ENCODE measurements around the gene CDC34. TPM values are rescaled to one million over a fixed set of nuclear protein-coding genes. Genes with fewer than 3 reads are reported as not detected.

CDC34 gene
- total RNA-seq, 1 experiment from 2014 or later, result 80.5 TPM

DNA sequence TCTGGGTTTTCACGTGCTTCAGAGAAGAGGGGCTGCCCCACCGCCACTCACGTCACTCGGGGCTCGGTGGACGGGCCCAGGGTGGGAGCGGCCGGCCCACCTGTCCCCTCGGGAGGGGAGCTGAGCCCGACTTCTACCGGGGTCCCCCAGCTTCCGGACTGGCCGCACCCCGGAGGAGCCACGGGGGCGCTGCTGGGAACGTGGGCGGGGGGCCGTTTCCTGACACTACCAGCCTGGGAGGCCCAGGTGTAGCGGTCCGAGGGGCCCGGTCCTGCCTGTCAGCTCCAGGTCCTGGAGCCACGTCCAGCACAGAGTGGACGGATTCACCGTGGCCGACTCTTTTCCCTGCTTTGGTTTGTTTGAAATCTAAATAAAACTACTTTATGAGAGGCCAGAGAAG is 10.1 kb downstream of the CDC34 start:
- Histone ChIP-seq H3K9me3 (ENCODE audit: control insufficient read depth, insufficient read depth, low read depth, low read length) (no peaks in the 10 kb centered on the region), H3K27ac (ENCODE audit: low read length) (no peak overlapping the region), H3K36me3 (ENCODE audit: control insufficient read depth, insufficient read depth, low read length) (no peaks in the 10 kb centered on the region), H3K27me3 (ENCODE audit: control insufficient read depth, insufficient read depth, low read length) (no peaks in the 10 kb centered on the region), H3K4me1 (ENCODE audit: control insufficient read depth, insufficient read depth, low read length) (no peaks in the 10 kb centered on the region), H3K4me3 (ENCODE audit: low read depth in 2 of 2, low read length in 2 of 2) (no peak overlapping the region)
- ChIA-PET CTCF (no interaction called here), POLR2A (no interaction called here)
- intact Hi-C loops (cut with micrococcal nuclease; ENCODE audit: unreplicated experiment) (no loop called here), in situ Hi-C loops (cut with HindIII; ENCODE audit: low pct_unique_long_range_greater_than_20kb, low sequenced_read_pairs) (no loop called here)
- no peak for ATAC-seq
- no peak for DNase-seq (ENCODE audit: low read depth, low spot score)
- BruUV-seq (replicated peaks), result TSS peak; percentile 71
- TF ChIP-seq REST (IDR thresholded peaks at IDR 0.05; ENCODE audit: insufficient read depth in 1 of 2, low read depth in 2 of 2, low read length in 1 of 2) (no peak), POLR2AphosphoS5 (IDR thresholded peaks at IDR 0.05; ENCODE audit: low read depth, low read length) (no peak), SIN3A (IDR thresholded peaks at IDR 0.05; ENCODE audit: borderline replicate concordance, insufficient read depth, low read depth, low read length) (no peak), TCF7L2 (IDR thresholded peaks at IDR 0.05; ENCODE audit: low read depth, low read length) (no peak)
- TF ChIP-seq, protein P1, sequence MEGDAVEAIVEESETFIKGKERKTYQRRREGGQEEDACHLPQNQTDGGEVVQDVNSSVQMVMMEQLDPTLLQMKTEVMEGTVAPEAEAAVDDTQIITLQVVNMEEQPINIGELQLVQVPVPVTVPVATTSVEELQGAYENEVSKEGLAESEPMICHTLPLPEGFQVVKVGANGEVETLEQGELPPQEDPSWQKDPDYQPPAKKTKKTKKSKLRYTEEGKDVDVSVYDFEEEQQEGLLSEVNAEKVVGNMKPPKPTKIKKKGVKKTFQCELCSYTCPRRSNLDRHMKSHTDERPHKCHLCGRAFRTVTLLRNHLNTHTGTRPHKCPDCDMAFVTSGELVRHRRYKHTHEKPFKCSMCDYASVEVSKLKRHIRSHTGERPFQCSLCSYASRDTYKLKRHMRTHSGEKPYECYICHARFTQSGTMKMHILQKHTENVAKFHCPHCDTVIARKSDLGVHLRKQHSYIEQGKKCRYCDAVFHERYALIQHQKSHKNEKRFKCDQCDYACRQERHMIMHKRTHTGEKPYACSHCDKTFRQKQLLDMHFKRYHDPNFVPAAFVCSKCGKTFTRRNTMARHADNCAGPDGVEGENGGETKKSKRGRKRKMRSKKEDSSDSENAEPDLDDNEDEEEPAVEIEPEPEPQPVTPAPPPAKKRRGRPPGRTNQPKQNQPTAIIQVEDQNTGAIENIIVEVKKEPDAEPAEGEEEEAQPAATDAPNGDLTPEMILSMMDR (IDR thresholded peaks at IDR 0.05), result no peak

DNA sequence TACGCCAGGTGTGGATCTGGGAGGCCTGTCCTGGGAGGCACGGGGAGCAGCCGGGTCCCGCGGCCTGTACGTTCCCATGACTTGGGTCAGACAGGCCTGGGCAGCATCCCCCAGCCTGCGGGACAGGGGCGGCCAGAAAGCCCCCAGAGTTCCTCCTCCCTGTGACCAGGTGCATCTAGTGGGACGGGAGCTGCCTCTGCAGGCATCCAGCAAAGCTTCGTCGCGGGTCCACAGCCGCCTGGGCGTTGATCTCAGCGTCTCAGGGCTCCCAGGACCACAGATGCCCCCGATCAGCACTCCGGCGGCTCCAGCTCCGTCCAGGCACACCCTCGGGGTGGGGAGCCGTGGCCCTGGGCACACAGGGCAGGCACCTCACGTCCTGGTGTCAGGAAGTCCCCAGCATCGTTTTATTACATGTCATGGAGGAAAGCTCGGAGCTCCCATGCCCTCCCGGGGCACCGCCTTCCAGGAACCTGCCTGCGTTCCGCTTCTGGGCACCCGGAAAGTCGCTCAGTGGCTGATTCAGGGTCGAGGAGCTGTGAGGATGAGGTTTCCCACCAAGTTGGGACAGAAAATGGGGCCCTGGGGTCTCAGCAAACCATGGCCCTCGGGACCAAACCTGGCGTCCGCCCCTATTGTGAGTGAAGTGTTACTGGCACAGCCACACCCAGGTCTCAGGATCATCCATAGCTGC is 10.8 kb downstream of the CDC34 start:
- H3K27ac ChIP-seq (ENCODE audit: low read length), result no peak overlapping the region
- POLR2A ChIA-PET, result no interaction called here
- CTCF ChIA-PET, result no interaction called here
- TF ChIP-seq POLR2AphosphoS5 (IDR thresholded peaks at IDR 0.05; ENCODE audit: low read depth, low read length) (no peak), SIN3A (IDR thresholded peaks at IDR 0.05; ENCODE audit: borderline replicate concordance, insufficient read depth, low read depth, low read length) (no peak), REST (IDR thresholded peaks at IDR 0.05; ENCODE audit: insufficient read depth in 1 of 2, low read depth in 2 of 2, low read length in 1 of 2) (no peak), TCF7L2 (IDR thresholded peaks at IDR 0.05; ENCODE audit: low read depth, low read length) (no peak)
- TF ChIP-seq, protein P1 (IDR thresholded peaks at IDR 0.05), result no peak
- ATAC-seq (no peak), DNase-seq (ENCODE audit: low read depth, low spot score) (no peak)
- intact Hi-C loops (cut with micrococcal nuclease; ENCODE audit: unreplicated experiment) (no loop called here), in situ Hi-C loops (cut with HindIII; ENCODE audit: low pct_unique_long_range_greater_than_20kb, low sequenced_read_pairs) (no loop called here)
- H3K9me3 ChIP-seq (ENCODE audit: control insufficient read depth, insufficient read depth, low read depth, low read length), result no peaks in the 10 kb centered on the region
- H3K36me3 ChIP-seq (ENCODE audit: control insufficient read depth, insufficient read depth, low read length), result no peaks in the 10 kb centered on the region
- no TSS peak for BruUV-seq (replicated peaks)
- no peaks in the 10 kb centered on the region for H3K4me1 ChIP-seq (ENCODE audit: control insufficient read depth, insufficient read depth, low read length)
- no peaks in the 10 kb centered on the region for H3K27me3 ChIP-seq (ENCODE audit: control insufficient read depth, insufficient read depth, low read length)
- no peak overlapping the region for H3K4me3 ChIP-seq (ENCODE audit: low read depth in 2 of 2, low read length in 2 of 2)
